ENCODE results near the gene AKAP8L.
"Not testable (repeated sequence)": the region's sequence is repeated elsewhere in the genome, so short reads cannot be mapped to it uniquely, and the experiment has no call there.

Gene AKAP8L

DNA sequence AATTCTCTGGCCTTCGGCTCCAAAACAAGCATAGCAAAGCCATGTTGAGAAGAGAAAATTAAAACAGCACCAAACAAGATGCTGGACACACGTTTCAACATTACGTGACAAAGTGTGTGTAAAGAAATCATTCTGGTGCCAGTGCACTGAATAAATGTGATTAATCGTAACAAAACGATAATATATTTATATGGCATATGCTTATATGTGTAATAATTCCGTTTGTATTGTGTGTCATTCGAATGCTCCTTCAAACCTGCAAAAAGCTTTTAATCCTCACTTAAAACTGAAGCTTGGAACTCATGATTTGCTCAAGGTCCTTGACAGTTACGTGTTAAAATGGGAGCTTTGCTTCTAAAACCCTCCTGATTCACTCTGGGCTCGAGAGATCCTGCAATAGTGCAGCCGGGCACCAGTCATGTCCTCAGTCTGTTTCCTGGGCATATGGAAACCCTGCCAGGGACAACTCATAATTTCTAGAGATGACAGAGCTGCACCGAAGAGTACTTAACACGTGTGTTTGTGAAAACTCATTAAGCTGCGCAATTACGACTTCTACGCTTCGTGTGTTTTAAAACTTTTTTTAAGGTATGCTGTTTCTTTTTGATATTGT lies 731 bp upstream of the AKAP8L start:
- no peak for DNase-seq (ENCODE audit: low spot score)

DNA sequence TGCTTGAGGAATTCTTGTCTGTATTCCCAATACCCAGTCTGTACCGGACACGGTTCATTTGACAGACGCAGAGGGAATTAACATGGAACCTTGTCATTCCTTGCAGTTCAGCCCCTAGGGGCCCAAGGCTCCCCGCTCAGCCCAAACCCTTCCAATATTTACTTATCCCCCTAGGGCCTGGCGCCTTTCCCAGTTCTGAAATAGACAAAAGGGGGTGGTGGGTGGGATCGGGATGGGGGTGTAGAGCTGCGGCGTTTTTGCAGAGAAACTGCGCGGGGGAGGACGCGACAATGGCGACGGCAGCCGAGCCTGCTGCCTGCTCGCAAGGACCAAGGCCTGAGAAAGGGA lies 583 bp downstream of the AKAP8L start:
- DNase-seq (ENCODE audit: low spot score), result no peak

DNA sequence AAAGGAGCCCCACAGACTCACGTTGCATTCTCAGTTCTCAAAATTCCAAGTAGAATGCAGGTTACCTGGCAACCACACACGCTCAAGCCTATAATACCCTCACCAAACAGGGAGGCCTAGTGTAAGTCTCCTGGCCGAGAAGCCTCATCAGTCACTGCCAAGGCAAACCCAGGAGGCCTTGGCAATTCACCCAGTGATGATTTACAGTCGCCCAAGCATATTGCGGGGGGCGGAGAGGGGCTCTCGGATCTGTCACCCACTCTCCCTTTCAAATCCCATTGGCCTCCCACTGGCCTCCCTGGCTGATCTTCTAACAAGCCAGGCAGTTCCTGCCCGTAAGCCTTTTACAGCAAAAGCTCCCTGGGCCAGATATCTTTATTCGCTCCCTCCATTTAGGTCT lies 1.1 kb downstream of the AKAP8L start:
- DNase-seq (ENCODE audit: low spot score), result no peak

DNA sequence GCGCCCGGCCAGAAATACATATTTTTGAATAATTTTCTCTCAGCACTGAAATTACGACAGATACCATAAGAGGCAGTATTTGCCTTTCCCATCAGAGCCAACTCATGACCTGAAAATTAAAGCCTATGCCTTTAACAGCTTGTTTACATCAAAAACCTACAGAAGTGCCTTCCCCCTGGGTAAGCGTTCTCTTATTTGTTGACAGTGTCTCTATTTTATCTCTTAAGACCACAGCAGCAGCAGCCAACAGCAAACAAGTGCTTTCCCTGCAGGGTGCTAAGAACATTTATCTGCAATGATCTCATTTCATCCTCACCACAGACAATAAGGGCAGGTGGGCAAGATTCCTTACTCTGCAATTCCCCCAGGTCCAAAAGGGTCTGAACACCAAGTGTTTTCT lies 6.0 kb downstream of the AKAP8L start:
- DNase-seq (ENCODE audit: low spot score), result no peak

DNA sequence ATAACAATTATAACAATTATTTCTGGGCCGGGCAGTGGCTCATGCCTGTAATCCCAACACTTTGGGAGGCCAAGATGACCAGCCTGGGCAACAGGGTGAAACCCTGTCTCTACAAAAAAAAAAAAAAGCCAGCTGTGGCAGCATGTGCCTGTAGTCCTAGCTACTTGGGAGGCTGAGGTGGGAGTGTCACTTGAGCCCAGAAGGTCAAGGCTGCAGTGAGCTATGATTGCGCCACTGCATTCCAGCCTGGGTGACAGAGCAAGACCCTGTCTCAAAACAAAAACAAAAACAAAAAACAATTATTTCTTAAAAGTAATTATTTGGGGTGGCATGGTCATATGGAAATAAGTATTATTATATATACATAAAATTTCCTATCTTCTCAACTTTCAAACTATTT lies 7.4 kb downstream of the AKAP8L start:
- DNase-seq (ENCODE audit: low spot score), result not testable (repeated sequence)

DNA sequence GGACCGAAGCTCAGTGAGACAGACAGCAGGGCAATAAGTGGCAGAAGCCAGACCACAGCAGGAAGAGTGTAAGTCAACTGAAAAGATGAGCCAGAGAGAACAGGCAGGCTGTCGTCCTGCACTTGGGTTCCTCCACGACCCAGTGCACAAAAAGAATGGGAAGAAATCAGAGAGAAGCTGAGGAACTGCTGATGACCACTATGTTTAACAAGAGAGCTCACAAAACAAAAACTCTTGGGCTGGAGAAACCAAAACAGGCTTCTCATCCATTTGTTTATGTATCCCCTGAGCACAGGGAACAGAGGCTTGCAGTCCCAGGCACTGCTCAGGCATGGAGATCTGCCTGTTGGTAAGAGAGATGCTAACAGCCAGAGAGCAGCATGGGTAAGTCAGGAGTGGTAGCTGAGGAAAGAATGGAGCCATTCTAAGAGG lies 14.0 kb downstream of the AKAP8L start:
- DNase-seq (ENCODE audit: low spot score), result peak; percentile 66

DNA sequence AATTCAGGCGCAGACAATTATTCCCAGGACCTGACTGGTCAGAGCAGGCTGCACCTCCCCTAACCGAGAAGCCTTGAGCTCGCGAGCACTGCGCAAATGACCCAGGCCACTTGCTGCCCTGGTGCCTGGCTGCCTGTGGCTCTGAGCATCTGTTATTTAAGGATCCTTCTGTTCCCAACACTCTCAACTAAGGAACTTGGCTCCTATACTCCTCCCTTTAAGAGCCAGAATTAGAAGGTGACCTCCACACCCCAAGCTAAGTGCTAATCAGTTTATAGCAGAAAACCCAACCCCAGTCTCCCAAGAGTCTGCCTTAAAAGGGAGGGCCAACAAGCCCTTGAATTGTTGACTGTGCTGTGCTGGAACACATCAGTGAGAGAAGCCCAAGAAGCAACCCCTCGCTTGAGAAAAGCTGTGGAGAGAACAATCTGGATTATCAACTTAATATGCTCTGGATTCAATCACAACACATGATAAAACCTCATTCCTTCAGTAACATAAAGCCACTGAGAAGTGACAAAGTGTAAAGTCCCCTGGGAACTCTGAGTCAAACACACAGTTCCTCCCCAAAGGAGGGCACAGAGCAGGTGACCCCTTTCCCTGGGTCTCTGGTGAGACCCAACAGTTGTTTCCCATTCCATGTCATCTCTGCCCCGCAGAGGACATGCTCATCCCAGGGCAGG lies 14.6 kb downstream of the AKAP8L start:
- DNase-seq (ENCODE audit: low spot score), result no peak

DNA sequence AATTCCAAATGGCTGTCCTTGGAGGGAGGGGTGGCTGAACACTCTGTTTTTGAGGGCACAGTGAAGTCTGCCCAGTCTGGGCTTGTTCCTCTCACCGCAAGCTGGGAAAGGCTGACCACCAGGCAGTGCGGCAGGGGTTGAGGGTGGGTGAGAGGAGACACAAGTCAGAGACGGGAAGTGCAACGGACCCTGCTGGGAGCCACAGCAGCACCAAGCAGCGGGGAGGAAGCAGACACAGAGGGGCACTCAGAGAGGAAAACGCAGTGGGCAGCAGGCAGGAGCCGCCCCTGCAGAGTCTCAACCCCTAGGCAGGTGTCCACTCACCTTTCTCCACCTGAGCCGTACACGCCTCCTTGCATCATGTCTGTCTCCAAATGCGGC lies 15.6 kb downstream of the AKAP8L start:
- DNase-seq (ENCODE audit: low spot score), result no peak

DNA sequence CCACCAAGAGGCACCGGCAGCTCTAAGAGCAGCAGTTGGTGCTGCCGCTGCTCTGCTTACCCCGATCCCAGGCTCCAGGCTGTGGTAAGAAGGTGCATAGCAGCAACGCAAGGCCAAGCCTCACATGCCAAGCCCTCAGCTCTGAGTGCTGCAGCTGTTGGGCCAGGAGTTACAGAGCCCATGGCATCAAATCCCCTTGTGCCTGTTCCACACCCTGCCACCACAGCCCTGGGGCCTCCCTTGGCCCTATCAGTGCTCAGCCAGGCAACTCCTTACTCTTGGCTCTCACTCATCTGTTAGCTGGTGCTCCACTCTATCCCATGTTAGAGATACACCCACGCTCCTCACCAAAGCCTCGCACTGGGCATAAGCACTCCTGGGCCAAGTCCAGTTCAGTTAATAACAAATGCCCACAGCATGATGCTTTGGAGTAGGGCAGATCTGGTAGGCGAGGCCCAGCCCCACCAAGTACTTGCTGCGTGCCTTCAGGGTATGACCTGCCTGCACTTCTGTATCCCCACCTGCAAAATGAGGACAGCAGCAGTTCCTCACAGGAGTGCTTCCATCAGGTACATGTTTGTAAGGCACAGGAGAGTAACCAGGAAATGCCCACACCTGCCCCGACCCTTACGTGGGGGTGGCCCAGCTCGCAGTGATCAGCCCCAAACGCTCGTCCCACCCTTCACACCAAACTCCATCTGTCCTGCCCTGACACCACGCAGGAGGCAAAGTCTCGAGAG lies 16.2 kb downstream of the AKAP8L start:
- no peak for DNase-seq (ENCODE audit: low spot score)

DNA sequence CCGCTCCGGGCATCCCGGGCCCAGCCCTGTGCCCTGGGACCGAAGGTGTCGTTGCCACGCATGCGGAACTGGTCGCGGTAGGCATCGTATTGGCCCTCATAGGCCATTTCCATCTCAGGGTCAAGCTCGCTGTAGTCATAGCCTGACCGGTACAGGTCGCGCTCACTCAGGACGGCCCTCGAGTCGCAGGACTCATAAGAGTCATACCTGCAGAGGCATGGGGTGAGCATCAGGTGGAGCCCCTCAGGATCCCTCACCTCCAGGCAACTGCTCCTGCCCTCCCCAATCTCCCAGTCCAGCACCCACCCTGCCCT lies 17.4 kb downstream of the AKAP8L start:
- DNase-seq (ENCODE audit: low spot score), result no peak

DNA sequence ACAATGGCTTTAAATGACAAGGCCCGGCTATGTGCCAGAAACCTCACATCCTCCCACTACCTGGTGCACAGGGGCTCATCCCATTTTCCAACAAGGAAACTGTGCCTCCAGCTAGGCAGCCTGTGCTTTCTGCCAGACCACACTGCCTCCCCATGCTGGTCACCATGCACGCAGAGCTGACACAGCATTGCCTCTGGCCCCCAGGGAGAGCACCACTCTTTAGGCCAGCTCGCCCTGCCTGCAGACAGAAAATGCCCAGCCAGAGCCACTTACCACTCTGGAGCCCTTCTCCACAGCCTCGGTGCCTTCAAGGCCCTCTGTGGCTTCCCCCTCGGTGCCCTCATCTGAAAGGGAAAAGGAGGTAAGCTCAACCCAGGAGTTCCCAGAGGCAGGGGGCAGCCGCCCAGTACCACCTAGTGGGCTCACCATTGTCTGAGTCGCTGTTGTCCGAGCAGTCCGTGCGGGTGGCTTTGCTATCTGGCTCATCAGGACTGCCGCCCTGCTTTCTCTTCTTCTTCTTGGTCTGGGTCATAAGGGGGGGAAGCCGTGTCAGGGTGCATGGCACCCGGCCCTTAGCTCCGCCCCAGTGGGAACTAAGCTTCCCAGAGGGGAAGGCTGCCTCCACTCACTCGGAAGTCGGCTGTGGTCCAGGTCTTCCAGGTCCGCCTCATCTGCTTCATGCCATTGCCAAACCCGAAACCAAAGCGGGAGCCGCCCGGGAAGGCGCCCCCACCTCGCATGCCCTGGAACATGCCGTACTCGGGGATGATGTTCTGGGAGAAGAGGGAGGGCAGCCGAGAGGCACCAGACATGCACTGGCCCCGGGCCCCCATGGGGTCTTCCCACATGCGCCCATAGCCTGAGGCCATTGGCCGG lies 18.0 kb downstream of the AKAP8L start:
- DNase-seq (ENCODE audit: low spot score), result no peak

DNA sequence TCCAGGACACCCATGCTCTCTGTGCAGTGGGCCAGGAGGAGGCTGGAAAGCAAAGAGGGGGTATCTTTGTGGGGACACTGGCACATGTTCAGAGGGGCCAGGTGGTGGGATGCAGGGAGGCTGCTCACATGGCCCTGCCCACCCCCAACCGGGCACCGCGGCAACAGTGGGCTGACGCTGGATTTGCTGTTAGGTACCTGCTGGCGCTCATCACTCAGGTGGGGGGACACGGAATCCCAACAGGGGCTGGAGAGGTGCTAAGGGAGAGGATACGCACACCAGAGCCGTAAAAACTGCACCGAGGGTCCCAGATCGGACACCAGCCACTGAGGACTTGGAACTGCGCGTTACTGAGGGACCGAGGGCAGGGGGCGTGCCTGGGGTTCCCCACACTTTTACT lies 19.2 kb downstream of the AKAP8L start:
- DNase-seq (ENCODE audit: low spot score), result no peak

DNA sequence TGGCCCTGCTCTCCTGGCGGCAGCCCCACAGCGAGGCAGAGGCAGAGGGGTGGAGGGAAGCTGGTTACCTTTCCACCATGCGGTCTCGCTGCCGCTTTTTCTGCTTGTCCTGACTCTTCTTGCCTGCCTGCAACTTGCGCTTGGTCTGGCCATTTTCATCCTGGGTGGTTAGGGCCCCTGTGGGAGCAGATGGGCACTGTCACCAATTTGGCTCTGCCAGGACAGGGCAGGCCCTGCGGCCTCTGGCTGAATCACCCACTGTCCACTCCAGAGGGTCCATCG lies 19.6 kb downstream of the AKAP8L start:
- no peak for DNase-seq (ENCODE audit: low spot score)

DNA sequence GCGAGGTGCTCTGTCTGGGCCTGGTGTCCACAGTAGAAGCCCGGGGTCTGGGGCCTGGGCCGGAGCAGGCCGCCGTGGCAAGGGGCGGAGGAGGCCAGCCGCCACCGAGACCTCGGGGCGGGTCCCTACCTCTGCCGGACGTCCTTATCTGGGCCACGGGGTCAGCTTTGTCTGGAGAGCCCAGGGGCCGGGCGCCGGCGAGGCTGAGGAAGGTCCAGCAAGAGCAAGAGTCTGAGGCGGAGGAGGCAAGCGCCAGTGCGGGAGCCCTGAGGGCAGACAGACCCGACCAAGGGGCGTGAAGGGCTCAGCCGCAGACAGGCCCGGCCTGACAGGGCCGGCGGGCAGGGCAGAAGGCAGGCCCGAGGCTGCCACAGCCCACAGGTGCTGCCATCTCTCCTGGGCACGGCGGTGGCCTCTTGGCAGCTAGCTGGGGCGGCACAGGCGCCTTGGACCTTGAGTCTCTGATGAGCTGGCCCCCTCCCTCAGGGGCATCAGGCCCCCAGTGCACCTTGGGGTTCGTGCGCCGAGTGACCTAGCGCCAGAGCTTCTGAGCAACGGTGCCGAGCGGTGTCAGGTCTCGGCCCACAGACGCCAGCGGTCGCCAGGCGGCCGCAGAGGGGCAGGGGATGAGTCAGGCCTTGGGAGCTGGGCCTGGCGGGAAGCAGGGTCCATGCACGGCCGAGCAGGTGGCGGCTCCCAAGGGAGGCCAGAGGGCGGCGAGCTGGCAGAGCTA lies 20.1 kb downstream of the AKAP8L start:
- DNase-seq (ENCODE audit: low spot score), result no peak

DNA sequence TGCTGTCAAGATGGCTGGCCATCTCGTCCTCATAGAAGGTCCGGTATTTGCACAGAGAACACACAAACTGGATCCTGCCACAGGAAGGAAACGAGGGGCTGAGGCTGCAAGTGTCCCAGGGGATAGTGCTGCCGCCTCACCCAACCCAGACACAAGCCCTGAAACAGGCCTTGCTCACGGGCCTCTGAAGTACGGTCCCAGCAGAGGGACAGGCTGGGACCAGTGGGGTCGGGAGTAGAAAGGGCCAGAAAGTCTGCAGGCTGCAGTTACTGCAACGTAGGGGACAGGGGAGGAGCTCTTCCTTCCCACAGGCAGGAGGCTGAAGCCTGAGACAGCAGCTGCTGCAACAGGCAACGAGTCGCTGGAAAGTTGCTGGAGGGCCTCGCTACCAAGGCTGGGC lies 21.0 kb downstream of the AKAP8L start:
- no peak for DNase-seq (ENCODE audit: low spot score)

DNA sequence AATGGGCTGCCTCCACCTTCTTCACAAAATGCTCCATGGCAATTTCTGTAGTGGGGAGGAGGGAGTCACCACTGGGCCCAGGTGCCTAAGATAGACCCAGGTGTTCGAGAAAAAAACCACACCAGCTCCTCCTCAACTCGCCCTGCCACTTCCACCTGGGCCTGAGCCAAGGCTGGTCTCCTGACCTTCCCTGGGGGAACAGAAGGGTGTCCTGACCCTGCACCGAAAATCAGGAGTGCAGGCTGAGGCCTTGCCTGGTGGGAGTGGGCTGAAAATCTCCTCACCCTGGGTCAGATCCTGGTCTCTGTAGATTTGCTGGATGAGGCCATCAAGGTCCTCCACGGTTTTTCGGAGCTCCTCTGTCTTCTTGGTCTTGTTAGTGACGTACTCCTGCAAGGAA lies 21.6 kb downstream of the AKAP8L start:
- no peak for DNase-seq (ENCODE audit: low spot score)

DNA sequence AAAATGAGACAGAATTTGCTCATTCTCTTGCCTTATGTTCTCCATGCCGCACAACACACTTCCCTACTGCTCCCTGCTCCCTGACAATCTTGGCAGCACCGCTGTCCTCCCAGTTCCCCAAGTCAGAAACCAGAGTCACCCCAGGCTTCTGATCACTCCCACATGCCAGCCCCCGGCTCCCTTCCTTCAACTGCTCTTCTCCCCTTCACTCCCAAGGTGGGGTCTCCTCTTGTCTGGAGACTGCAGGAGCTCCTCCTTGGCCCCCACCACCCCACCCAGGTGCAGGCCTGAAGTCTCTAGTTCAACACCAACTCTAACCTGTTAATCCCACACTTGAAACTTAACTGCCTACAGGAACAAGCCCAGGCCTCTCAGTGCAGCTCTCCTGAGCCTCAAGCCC lies 22.4 kb downstream of the AKAP8L start:
- no peak for DNase-seq (ENCODE audit: low spot score)

DNA sequence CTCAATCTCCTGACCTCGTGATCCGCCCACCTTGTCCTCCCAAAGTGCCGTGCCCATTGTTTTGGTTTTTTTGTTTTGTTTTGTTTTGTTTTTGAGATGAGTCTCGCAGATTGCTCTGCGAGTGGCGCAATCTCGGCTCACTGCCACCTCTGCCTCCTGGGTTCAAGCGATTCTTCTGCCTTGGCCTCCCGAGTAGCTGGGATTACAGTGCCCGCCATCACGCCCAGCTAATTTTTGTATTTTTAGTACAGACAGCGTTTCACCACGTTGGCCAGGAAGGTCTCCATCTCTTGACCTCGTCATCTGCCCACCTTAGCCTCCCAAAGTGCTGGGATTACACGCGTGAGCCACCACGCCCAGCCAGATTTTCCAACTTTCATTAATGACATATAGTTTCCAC lies 23.5 kb downstream of the AKAP8L start:
- not testable (repeated sequence) for DNase-seq (ENCODE audit: low spot score)

DNA sequence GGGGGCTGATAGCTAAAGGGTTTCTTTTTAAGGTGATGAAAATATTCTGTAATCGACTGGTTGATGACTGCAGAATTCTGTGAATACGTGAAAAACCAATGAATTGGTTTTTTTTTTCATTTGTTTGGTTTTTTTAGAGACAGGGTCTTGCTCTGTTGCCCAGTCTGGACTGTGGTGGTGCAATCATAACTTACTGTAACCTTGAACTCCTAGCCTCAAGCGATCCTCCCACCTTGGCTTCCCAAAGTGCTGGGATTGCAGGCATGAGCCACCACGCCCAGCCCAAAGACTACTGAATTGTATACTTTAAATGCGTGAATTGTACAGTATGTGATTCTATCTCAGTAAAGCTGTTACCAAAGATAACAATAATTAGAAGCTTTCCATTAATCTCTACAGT lies 24.4 kb downstream of the AKAP8L start:
- DNase-seq (ENCODE audit: low spot score), result no peak

DNA sequence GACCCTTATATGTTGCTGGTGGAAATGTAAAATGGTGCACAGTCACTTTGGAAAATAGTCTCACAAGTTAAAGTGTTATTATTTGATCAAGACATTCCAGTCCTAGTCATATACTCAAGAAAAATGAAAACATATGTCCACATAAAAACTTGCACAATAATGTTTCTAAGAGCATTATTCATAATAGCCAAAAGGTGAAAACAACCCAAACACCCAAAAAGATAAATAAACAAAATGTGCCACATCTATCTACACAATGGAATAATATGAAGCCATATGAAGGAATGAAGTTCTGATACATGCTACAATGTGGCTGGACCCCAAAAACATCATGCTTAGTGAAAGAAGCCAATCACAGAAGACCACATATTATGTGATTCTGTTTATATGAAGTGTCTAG lies 24.8 kb downstream of the AKAP8L start:
- DNase-seq (ENCODE audit: low spot score), result no peak

DNA sequence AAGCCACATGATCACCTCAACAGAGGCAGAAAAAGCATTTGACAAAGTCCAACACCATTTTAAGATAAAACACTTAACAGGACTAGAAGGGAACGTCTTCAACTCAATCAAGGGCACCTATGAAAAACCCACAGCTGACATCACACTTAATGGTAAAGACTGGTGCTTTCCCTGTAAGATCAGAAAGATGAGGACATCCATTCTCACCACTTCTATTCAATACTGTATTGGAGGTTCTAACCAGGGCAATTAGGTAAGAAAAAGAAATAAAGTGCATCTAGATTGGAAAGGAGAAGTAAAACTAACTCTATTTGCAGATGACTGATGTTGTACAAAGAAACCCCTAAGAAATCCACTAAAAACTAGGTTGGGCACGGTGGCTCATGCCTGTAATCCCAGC lies 28.0 kb downstream of the AKAP8L start:
- DNase-seq (ENCODE audit: low spot score), result no peak

DNA sequence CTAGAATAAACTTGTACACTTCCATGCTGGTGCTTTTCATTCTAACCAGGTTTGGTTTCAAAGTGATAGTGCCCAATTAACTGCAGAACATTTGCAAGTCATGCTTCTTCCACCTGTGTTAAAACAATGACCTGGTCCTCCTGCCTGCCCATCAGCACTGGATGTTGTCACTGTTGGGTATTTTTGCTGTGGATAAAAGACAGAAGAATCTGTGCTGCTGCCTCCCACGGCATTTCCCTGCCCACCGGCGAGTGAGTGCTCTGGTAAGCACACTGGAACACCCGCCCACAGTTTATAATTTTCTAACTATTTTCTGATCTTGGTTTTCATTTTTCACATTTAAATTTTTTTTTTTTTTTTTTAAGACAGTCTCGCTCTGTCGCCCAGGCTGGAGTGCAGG lies 36.9 kb downstream of the AKAP8L start:
- no peak for DNase-seq (ENCODE audit: low spot score)
